ENCODE data around the gene LANCL2.
"Not testable (repeated sequence)": the region's sequence is repeated elsewhere in the genome, so short reads cannot be mapped to it uniquely, and the experiment has no call there.

Gene LANCL2

DNA sequence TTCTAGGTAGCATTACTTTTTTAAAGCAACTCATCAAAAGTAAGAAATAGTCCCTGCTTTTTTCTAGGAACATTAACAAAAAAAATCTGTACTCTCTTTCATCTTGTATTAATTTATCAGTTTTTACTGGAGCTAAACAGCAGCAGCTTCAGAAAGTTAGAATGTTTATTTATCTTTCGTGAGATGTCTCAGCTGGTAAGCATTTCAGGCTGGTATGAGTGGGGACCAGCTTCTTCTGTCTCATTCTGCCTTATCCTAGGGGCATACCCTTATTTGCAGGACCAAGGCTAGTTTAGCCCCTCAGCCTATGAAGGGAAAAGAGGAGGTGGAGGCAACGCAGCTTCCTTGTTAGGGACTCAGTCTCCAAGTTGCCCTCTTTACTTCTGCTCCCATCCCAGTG, 35.1 kb downstream of the LANCL2 start:
- H3K27me3 ChIP-seq (replicated peaks; ENCODE audit: control insufficient read depth, insufficient read depth, low read length), result no peaks in the 10 kb centered on the region
- H3K4me3 ChIP-seq (replicated peaks; ENCODE audit: low read depth, low read length), result no peak overlapping the region
- no peak for DNase-seq (ENCODE audit: extremely low read depth, insufficient read length)
- peaks cover 5% of the 10 kb centered on the region for H3K36me3 ChIP-seq (ENCODE audit: control insufficient read depth, insufficient read depth, low read length)
- TF ChIP-seq, protein P1, sequence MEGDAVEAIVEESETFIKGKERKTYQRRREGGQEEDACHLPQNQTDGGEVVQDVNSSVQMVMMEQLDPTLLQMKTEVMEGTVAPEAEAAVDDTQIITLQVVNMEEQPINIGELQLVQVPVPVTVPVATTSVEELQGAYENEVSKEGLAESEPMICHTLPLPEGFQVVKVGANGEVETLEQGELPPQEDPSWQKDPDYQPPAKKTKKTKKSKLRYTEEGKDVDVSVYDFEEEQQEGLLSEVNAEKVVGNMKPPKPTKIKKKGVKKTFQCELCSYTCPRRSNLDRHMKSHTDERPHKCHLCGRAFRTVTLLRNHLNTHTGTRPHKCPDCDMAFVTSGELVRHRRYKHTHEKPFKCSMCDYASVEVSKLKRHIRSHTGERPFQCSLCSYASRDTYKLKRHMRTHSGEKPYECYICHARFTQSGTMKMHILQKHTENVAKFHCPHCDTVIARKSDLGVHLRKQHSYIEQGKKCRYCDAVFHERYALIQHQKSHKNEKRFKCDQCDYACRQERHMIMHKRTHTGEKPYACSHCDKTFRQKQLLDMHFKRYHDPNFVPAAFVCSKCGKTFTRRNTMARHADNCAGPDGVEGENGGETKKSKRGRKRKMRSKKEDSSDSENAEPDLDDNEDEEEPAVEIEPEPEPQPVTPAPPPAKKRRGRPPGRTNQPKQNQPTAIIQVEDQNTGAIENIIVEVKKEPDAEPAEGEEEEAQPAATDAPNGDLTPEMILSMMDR (IDR thresholded peaks at IDR 0.05; ENCODE audit: insufficient read depth, low read length, poor library complexity, severe bottlenecking), result no peak

DNA sequence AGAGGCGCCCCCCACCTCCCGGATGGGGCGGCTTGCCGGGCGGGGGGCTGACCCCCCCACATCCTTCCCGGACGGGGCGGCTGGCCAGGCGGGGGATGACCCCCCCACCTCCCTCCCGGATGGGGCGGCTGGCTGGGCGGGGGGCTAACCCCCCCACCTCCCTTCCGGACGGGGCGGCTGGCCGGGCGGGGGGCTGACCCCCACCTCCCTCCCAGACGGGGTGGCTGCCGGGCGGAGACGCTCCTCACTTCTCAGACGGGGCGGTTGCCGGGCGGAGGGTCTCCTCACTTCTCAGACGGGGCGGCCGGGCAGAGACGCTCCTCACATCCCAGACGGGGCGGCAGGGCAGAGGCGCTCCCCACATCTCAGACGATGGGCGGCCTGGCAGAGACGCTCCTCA, 37.4 kb downstream of the LANCL2 start:
- peaks cover 10% of the 10 kb centered on the region for H3K36me3 ChIP-seq (ENCODE audit: control insufficient read depth, insufficient read depth, low read length)
- not testable (repeated sequence) for H3K4me3 ChIP-seq (replicated peaks; ENCODE audit: low read depth, low read length); H3K27me3 ChIP-seq (replicated peaks; ENCODE audit: control insufficient read depth, insufficient read depth, low read length); DNase-seq (ENCODE audit: extremely low read depth, insufficient read length)

DNA sequence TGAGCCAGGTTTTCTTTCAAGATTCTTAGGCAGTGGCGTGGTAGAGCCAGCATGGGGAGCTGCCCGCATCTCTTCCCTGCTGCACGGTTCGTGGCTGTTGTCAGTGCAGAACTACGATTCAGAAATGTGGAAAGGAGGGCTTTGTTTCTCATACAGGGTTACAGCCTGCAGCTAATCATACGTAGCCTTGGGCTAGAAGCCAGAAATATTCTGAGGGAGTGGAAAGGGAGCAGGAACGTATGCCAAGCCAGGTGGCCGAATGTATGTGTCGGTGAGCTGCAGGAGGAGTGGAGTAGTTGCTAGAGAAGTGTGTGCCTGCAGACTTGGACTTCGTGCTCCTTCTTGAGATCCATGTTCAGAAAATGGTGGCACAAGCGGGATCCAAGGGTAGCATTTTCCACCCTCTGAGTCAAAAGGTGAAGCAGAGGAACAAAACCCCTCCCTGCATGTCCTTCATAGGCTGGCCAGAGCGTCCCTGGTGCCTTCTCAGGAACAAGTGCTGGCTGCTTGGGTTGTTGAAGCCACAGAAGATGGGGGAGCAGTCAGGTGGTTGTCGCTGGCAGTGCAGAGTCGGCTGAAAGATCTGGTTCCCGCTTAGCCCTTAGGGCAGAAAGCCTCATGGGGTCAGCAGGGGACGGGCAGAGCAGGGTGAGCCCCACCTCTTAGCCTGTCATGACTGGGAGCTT, 40.9 kb downstream of the LANCL2 start:
- Histone ChIP-seq H3K36me3 (ENCODE audit: control insufficient read depth, insufficient read depth, low read length) (peaks cover 11% of the 10 kb centered on the region), H3K4me3 (replicated peaks; ENCODE audit: low read depth, low read length) (no peak overlapping the region), H3K27me3 (replicated peaks; ENCODE audit: control insufficient read depth, insufficient read depth, low read length) (no peaks in the 10 kb centered on the region)
- TF ChIP-seq, protein P1 (IDR thresholded peaks at IDR 0.05; ENCODE audit: insufficient read depth, low read length, poor library complexity, severe bottlenecking), result no peak
- no peak for DNase-seq (ENCODE audit: extremely low read depth, insufficient read length)

DNA sequence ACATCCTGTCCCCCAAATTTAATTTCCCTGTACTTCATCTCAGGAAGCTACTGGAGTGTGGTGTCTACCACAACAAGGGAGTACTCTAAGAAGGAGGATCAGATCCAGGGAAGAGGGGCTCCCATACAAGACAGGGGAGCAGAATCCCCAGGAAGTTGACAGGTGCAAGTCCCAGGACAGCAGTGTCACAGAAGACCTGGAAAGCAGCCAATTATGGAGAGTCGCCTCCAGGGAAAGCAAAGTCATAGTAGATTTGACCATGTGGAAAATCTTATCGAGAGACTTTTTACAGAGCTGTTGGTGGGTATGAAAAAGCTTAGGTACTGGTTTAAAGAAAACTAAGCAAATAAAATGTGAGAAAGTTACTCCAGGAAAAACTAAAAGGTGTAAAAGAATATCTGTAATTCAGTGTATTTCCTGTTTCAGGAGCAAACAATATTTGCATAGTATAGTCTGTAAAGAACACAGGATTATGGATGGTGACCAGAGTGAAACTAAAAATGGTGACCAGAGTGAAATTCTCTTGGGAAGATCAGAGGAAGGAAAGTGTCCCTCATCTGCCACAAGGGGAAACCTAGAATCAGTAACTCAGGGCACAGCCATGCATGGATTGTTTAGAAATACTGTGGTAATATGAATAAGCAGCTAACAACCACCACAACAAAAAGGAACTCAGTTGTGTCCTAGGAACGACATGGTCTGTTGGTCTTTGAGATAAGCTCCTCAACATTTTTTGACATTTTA, 44.5 kb downstream of the LANCL2 start:
- Histone ChIP-seq H3K4me3 (replicated peaks; ENCODE audit: low read depth, low read length) (no peak overlapping the region), H3K27me3 (replicated peaks; ENCODE audit: control insufficient read depth, insufficient read depth, low read length) (no peaks in the 10 kb centered on the region), H3K36me3 (ENCODE audit: control insufficient read depth, insufficient read depth, low read length) (peaks cover 13% of the 10 kb centered on the region)
- no peak for DNase-seq (ENCODE audit: extremely low read depth, insufficient read length)
- TF ChIP-seq, protein P1 (IDR thresholded peaks at IDR 0.05; ENCODE audit: insufficient read depth, low read length, poor library complexity, severe bottlenecking), result no peak

DNA sequence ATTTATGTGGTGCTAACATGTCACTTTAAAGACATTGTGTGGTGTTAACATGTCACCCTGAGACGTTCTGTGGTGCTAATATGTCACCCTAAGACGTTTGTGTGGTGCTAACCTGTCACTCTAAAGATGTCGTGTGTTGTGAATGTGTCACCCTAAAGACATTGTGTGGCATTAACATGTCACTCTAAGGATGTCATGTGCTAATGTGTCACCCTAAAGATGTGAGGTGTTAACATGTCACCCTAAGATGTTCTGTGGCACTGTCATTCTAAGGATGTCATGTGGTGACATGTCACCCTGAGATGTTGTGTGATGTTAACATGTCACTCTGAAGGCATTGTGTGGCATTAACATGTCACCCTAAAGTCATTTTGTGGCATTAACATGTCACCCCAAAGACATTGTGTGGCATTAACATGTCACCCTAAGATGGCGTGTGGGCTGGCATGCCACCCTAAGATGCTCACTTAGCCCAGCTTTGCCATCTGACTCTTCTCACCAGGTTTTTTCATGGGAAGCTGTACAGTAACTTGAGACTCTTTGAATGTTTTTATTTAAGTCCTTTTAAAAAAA, 45.6 kb downstream of the LANCL2 start:
- Histone ChIP-seq H3K36me3 (ENCODE audit: control insufficient read depth, insufficient read depth, low read length) (peaks cover 13% of the 10 kb centered on the region), H3K4me3 (replicated peaks; ENCODE audit: low read depth, low read length) (no peak overlapping the region), H3K27me3 (replicated peaks; ENCODE audit: control insufficient read depth, insufficient read depth, low read length) (no peaks in the 10 kb centered on the region)
- DNase-seq (ENCODE audit: extremely low read depth, insufficient read length), result no peak
- TF ChIP-seq, protein P1 (IDR thresholded peaks at IDR 0.05; ENCODE audit: insufficient read depth, low read length, poor library complexity, severe bottlenecking), result no peak

DNA sequence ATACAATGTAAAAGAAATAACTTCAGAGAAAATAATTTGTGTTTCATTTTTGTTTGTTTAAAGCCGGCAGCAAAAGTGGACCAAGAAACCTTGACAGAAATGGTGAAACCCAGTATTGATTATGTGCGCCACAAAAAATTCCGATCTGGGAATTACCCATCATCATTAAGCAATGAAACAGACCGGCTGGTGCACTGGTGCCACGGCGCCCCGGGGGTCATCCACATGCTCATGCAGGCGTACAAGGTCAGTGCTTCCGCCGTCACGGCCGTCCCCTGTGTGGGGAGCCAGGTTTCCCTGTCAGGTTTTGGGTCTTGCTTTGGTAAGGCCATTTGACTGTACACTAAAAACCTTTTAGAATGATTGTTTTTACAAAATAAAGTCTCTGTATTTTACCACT, 46.7 kb downstream of the LANCL2 start:
- no peak for DNase-seq (ENCODE audit: extremely low read depth, insufficient read length)
- TF ChIP-seq, protein P1 (IDR thresholded peaks at IDR 0.05; ENCODE audit: insufficient read depth, low read length, poor library complexity, severe bottlenecking), result no peak

More for the DNA sequence above, 46.7 kb downstream of the LANCL2 start:
- Histone ChIP-seq H3K27me3 (replicated peaks; ENCODE audit: control insufficient read depth, insufficient read depth, low read length) (no peaks in the 10 kb centered on the region), H3K36me3 (ENCODE audit: control insufficient read depth, insufficient read depth, low read length) (peaks cover 7% of the 10 kb centered on the region), H3K4me3 (replicated peaks; ENCODE audit: low read depth, low read length) (no peak overlapping the region)

All from GM06990 (cell line).